Esophagus (tissue), 2 donors: ENCODE data around the gene NEB. TPM values are rescaled to one million over a fixed set of nuclear protein-coding genes. Genes with fewer than 3 reads are reported as not detected.

ENCODE experiments used
- H3K27ac ChIP-seq, 2 donors: one replicate each; pipeline ENCODE4 v1.5.1; 2013; ENCODE audit warnings: low read depth in 2 of 2, mild to moderate bottlenecking in 2 of 2, inconsistent platforms in 1 of 2, low read length in 1 of 2, moderate library complexity in 1 of 2
- H3K27me3 ChIP-seq, 2 donors: one replicate each; pipeline ENCODE4 v1.6.1; 2013; ENCODE audit warnings: low read length in 2 of 2, control low read depth in 1 of 2, mild to moderate bottlenecking in 1 of 2; ENCODE audit not compliant: insufficient read depth in 2 of 2, control insufficient read depth in 1 of 2
- H3K36me3 ChIP-seq, 2 donors: one replicate each; pipeline ENCODE4 v1.6.1; 2013; ENCODE audit warnings: low read length in 1 of 2; ENCODE audit not compliant: control insufficient read depth in 2 of 2, insufficient read depth in 2 of 2
- H3K4me1 ChIP-seq, 2 donors: one replicate each; pipeline ENCODE4 v1.6.1; 2013; ENCODE audit warnings: low read length in 1 of 2; ENCODE audit not compliant: control insufficient read depth in 2 of 2, insufficient read depth in 2 of 2
- H3K4me3 ChIP-seq, 2 donors: one replicate each; pipeline ENCODE4 v1.5.1; 2013; ENCODE audit warnings: low read length in 2 of 2, mild to moderate bottlenecking in 2 of 2, low read depth in 1 of 2, moderate library complexity in 1 of 2
- H3K9me3 ChIP-seq, 2 donors: one replicate each; pipeline ENCODE4 v1.6.1; 2013; ENCODE audit warnings: mild to moderate bottlenecking in 2 of 2, low read depth in 1 of 2, low read length in 1 of 2, moderate library complexity in 1 of 2; ENCODE audit not compliant: control insufficient read depth in 2 of 2, insufficient read depth in 1 of 2
- WGBS, 2 donors: extraction: QIAGEN DNeasy Blood & Tissue Kit; methylation state at CpG; one replicate each; pipeline ENCODE4 v1.1.7; 2013; 5-methylcytosine and 5-hydroxymethylcytosine counted together
- polyA plus RNA-seq, 2 donors: library from polyadenylated mRNA; stranded (reverse); fragments of 200-250 nt; gene quantifications; one replicate each; pipeline ENCODE4 v1.2.3, GENCODE V29; 2013
- donor health status: healthy with polysubstance abuse.
- donor health status: Bipolar disorder and iron deficiency.

The NEB gene
- polyA plus RNA-seq, 2 donors = 0.33 to 0.49 TPM

- 63 to 64% methylated on average over 1 of the region's 1 CpG for WGBS, 2 donors
- Histone ChIP-seq H3K9me3 (no peaks in the 10 kb centered on the region), H3K36me3 (peaks cover 2 to 3% of the 10 kb centered on the region in 2 donors), H3K4me3 (no peak overlapping the region), H3K4me1 (no peaks in the 10 kb centered on the region), H3K27ac (no peak overlapping the region), H3K27me3 (no peaks in the 10 kb centered on the region)
Measured at GRCh38 chr2:151476287-151476686, 258.0 kb downstream of the NEB start.

GRCh38 chr2:151475071-151475470 is 259.2 kb downstream of the NEB start:
- WGBS, 2 donors = 73 to 76% methylated on average over 2 of the region's 2 CpGs

DNA sequence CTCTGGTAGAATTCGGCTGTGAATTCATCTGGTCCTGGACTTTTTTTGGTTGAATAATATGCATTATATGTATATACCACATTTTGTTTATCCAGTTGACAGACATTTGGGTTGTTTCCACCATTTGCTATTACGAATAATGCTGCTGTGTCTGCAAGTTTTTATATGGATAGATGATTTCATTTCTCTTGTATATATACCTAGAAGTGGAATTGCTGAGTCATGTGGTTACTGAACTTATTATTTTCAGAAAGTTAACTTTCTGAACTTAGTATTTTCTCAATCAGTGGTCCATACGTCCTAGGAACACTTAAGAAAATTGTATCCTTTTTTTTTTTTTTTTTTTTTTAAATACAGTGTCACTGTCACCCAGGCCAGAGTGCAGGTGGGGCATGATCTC is 261.3 kb downstream of the NEB start:
- Histone ChIP-seq H3K27me3 (no peaks in the 10 kb centered on the region), H3K9me3 (no peaks in the 10 kb centered on the region), H3K4me1 (no peaks in the 10 kb centered on the region), H3K27ac (no peak overlapping the region), H3K4me3 (no peak overlapping the region), H3K36me3 (peaks cover 3 to 7% of the 10 kb centered on the region in 2 donors)
- 84% methylated on average over 3 of the region's 3 CpGs for WGBS, 2 donors

More at GRCh38 chr2:151475071-151475470, 259.2 kb downstream of the NEB start:
- no peaks in the 10 kb centered on the region for H3K9me3 ChIP-seq
- H3K4me1 ChIP-seq = no peaks in the 10 kb centered on the region
- no peak overlapping the region for H3K4me3 ChIP-seq
- peaks cover 0 to 3% of the 10 kb centered on the region in 2 donors for H3K36me3 ChIP-seq
- H3K27ac ChIP-seq = no peak overlapping the region
- no peaks in the 10 kb centered on the region for H3K27me3 ChIP-seq

GRCh38 chr2:151470556-151470955 is 263.7 kb downstream of the NEB start:
- no peaks in the 10 kb centered on the region for H3K27me3 ChIP-seq
- WGBS, 2 donors = 96 to 100% methylated on average over 1 of the region's 1 CpG
- no peaks in the 10 kb centered on the region for H3K9me3 ChIP-seq
- no peak overlapping the region for H3K27ac ChIP-seq
- H3K4me3 ChIP-seq = no peak overlapping the region
- no peaks in the 10 kb centered on the region for H3K4me1 ChIP-seq
- H3K36me3 ChIP-seq = peaks cover 7% of the 10 kb centered on the region in 2 donors

DNA sequence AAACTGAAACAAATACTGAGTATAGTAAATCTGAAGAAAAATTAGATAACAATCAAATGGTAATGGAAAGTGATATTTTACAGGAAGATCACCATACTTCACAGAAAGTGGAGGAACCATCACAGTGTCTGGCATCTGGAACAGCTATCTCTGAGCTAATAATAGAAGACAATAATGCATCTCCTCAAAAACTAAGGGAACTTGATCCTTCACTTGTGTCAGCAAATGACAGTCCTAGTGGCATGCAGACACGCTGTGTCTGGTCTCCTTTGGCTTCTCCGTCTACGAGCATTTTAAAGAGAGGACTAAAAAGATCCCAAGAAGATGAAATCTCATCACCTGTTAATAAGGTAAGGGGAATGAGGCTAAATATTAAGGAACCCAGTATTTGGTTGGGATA is 268.5 kb downstream of the NEB start:
- 98 to 99% methylated on average over 3 of the region's 3 CpGs for WGBS, 2 donors
- Histone ChIP-seq H3K9me3 (no peaks in the 10 kb centered on the region), H3K27me3 (no peaks in the 10 kb centered on the region), H3K36me3 (peaks cover 9 to 14% of the 10 kb centered on the region in 2 donors), H3K4me1 (no peaks in the 10 kb centered on the region), H3K4me3 (no peak overlapping the region), H3K27ac (no peak overlapping the region)

- H3K27me3 ChIP-seq = no peaks in the 10 kb centered on the region
- 84 to 90% methylated on average over 1 of the region's 1 CpG for WGBS, 2 donors
- peaks cover 9 to 13% of the 10 kb centered on the region in 2 donors for H3K36me3 ChIP-seq
Measured at GRCh38 chr2:151459358-151459757, 274.9 kb downstream of the NEB start.

DNA sequence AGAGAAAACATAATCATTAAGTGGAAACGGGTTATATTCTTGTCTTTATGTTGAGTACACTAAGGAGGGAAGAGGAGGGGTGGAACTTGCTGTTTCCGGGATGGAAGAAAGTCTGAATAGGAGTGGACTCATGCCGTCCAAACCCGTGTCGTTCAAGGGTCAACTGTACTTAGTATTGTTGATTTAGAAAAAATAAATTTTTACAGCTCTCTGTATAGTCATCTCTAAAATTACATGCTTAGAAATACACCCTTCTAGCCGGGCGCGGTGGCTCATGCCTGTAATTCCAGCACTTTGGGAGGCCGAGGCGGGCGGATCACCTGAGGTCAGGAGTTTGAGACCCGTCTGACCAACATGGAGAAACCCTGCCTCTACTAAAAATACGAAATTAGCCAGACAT is 295.1 kb downstream of the NEB start:
- Histone ChIP-seq H3K27me3 (no peaks in the 10 kb centered on the region), H3K4me3 (no peak overlapping the region), H3K27ac (no peak overlapping the region), H3K4me1 (no peaks in the 10 kb centered on the region), H3K36me3 (peaks cover 3 to 6% of the 10 kb centered on the region in 2 donors), H3K9me3 (no peaks in the 10 kb centered on the region)
- WGBS, 2 donors = 95 to 97% methylated on average over 13 of the region's 13 CpGs

More at GRCh38 chr2:151459358-151459757, 274.9 kb downstream of the NEB start:
- Histone ChIP-seq H3K9me3 (no peaks in the 10 kb centered on the region), H3K27ac (no peak overlapping the region), H3K4me3 (no peak overlapping the region), H3K4me1 (no peaks in the 10 kb centered on the region)

GRCh38 chr2:151438506-151438905 is 295.8 kb downstream of the NEB start:
- Histone ChIP-seq H3K36me3 (peaks cover 3 to 9% of the 10 kb centered on the region in 2 donors), H3K9me3 (no peaks in the 10 kb centered on the region), H3K4me1 (no peaks in the 10 kb centered on the region), H3K4me3 (no peak overlapping the region), H3K27ac (no peak overlapping the region), H3K27me3 (no peaks in the 10 kb centered on the region)
- WGBS, 2 donors = 86 to 91% methylated on average over 4 of the region's 4 CpGs

DNA sequence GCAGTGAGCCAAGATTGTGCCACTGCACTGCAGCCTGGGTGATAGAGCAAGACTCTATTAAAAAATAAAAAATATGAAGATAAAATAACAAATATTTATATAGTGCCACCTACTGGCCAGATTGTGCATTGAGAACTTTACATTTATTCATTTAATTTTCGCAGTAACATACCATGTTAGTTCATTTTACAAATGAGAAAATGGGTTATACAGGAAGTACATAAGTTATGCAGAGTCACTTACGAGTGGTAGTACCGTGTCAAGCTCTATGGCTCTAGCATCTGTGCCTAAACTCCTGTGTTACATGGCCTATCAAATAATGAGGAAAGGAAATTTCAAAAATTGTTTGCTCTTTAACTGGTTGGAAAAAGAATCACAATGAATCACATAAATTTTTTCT is 296.6 kb downstream of the NEB start:
- Histone ChIP-seq H3K9me3 (no peaks in the 10 kb centered on the region), H3K4me3 (no peak overlapping the region), H3K4me1 (no peaks in the 10 kb centered on the region), H3K27ac (no peak overlapping the region), H3K27me3 (no peaks in the 10 kb centered on the region), H3K36me3 (peaks cover 3 to 11% of the 10 kb centered on the region in 2 donors)
- 54 to 57% methylated on average over 3 of the region's 3 CpGs for WGBS, 2 donors
